ENCODE measurements around the gene PDHB. TPM values are rescaled to one million over a fixed set of nuclear protein-coding genes. Genes with fewer than 3 reads are reported as not detected.

PDHB gene
- total RNA-seq, 4 donors from 2014 or later: 51.5 to 139 (median 77.0) TPM

DNA sequence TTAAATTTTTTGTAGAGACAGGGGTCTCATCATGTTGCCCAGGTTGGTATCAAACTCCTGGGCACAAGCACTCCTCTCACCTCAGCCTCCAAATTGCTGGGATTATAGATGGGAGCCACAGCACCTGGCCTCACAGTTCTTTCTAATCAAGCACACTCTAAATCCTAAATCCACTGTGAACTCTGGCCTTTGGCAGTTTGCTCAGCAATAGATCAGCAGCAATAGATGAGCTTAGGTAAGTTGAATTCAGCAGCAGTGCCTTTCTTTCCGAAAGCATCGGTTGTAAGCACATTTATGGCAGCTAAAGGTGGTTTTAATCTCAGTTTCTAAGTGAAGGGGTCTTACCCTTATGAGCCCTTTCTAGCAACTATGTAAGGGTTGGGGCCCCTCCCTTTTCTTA, 16.6 kb downstream of the PDHB start:
- DNase-seq: no peak
- Histone ChIP-seq H3K9me3 (no peaks in the 10 kb centered on the region), H3K27me3 (no peaks in the 10 kb centered on the region), H3K4me3 (replicated peaks in 1 of 3) (no peak overlapping the region), H3K36me3 (peaks cover 9 to 37% of the 10 kb centered on the region in 2 donors), H3K4me1 (peaks cover 3 to 14% of the 10 kb centered on the region in 2 donors), H3K27ac (no peak overlapping the region)
- TF ChIP-seq CTCF (IDR thresholded peaks at IDR 0.05): no peak
- TF ChIP-seq POLR2A (IDR thresholded peaks at IDR 0.05): no peak
- WGBS, 2 donors: 77 to 95% methylated on average over 2 of the region's 2 CpGs
- intact Hi-C loops (cut with DNase I): loop anchor here (5.0 kb wide), 1 partner anchor 105 kb away; no protein-coding TSS in a partner anchor

GRCh38 chr3:58416191-58416590, 17.4 kb downstream of the PDHB start:
- H3K36me3 ChIP-seq: peaks cover 16 to 33% of the 10 kb centered on the region in 2 donors
- 91 to 98% methylated on average over 2 of the region's 2 CpGs for WGBS, 2 donors
- H3K9me3 ChIP-seq: no peaks in the 10 kb centered on the region
- intact Hi-C loops (cut with DNase I): loop anchor here (5.0 kb wide), 1 partner anchor 104 kb away; no protein-coding TSS in a partner anchor
- TF ChIP-seq POLR2A (IDR thresholded peaks at IDR 0.05) (no peak), CTCF (IDR thresholded peaks at IDR 0.05) (no peak)
- H3K27me3 ChIP-seq: no peaks in the 10 kb centered on the region
- H3K27ac ChIP-seq: no peak overlapping the region
- peaks cover 3 to 13% of the 10 kb centered on the region in 2 donors for H3K4me1 ChIP-seq
- no peak for DNase-seq
- no peak overlapping the region for H3K4me3 ChIP-seq (replicated peaks in 1 of 3)

DNA sequence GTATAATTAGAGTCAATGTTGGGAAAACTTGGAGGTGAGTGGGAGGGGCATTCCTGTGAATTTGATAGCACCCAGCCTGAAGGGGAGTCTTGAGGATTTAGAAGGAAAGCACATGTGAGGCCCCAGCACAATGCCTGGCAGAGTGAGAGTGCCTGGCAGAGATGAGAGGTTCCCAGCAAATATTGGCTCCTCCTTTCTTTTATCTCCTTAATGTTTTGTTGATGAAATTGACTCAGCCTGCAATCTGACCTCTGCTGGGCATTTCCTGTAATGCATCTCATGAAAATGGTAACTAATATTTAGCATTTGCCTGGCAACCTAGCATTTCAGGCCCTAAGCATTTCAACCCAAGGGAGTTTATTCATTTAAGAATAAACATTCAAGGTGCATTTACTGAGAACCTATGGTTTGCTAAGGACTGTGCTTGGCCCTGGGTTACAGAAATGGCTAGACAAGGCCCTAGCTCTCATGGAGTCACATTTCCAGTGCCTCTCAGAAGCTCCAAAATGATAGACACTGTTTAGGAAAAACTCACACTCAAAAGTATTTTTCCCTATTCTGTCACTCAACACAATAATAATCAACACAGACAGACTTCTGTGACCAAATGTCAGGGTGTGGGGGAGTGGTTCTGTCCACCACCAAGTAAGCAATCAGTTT, 19.0 kb downstream of the PDHB start:
- peak; percentile 64 to 66 for DNase-seq
- H3K27ac ChIP-seq: no peak overlapping the region
- intact Hi-C loops (cut with DNase I): loop anchor here (5.0 kb wide), 2 partner anchors 92 to 102 kb away; no protein-coding TSS in a partner anchor
- H3K36me3 ChIP-seq: peaks cover 26 to 31% of the 10 kb centered on the region in 2 donors
- no peaks in the 10 kb centered on the region for H3K9me3 ChIP-seq
- H3K4me1 ChIP-seq: peaks cover 3 to 8% of the 10 kb centered on the region in 2 donors
- H3K4me3 ChIP-seq (replicated peaks in 1 of 3): no peak overlapping the region
- TF ChIP-seq CTCF (IDR thresholded peaks at IDR 0.05) (peak; percentile 54 to 93 (median 84)), POLR2A (IDR thresholded peaks at IDR 0.05) (no peak)
- no peaks in the 10 kb centered on the region for H3K27me3 ChIP-seq

DNA sequence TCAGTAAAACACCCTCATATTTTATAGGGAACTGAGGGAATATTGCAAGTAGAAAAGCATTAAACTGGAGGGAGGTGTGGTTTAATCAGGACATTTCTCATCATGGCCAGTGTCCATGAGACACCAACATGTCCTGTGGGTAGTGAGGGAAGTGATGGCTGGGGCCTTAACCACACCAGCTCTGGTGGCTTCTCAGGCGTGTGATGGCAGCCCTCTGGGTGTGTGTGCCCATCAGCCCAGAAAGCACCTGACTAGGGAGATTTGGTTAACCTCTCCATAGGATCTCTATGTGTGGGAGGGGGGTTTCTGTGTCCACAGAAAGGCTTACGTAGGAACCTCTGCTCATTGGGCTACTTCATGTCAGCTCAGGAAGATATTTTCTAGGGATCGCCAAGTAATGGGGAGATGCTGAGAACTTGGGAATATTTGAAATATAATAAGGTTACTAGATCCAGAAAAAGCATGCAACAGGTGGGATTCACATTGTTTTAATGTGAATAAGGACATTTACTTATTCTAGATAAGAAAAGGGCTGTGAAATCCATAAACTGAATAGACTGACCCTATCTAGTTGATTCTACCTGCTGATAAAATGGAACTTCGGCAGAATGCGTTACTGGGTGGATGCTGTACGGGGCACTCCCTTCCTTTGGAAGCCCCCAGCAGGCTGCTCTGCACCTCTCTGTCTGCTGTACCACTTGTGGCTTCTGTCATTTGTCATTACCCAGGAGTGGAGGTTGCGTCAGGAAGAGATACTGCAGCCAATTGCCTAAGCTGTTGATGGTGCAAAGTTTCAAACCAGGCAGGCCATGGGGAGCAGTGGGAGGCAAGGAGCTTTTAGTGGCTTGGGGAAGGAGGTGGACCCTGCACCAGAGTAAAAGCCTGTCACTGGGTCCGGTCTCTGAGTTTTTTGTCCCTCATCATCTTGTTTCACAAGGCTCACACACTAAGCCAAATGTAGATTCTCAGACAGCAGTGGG, 21.5 kb downstream of the PDHB start:
- Histone ChIP-seq H3K4me1 (peaks cover 3 to 6% of the 10 kb centered on the region in 2 donors), H3K36me3 (peaks cover 34 to 37% of the 10 kb centered on the region in 2 donors), H3K27ac (no peak overlapping the region), H3K9me3 (no peaks in the 10 kb centered on the region), H3K4me3 (replicated peaks in 1 of 3) (no peak overlapping the region), H3K27me3 (no peaks in the 10 kb centered on the region)
- TF ChIP-seq POLR2A (IDR thresholded peaks at IDR 0.05): no peak
- no peak for TF ChIP-seq CTCF (IDR thresholded peaks at IDR 0.05)
- no peak for DNase-seq
- WGBS, 2 donors: 87 to 91% methylated on average over 8 of the region's 8 CpGs
- intact Hi-C loops (cut with DNase I): loop anchor here (5.0 kb wide), 1 partner anchor 90 kb away; no protein-coding TSS in a partner anchor
